Measurements from ENCODE around the gene PLGRKT.
"Not testable (repeated sequence)": the region's sequence is repeated elsewhere in the genome, so short reads cannot be mapped to it uniquely, and the experiment has no call there.

The PLGRKT gene

GRCh38 chr9:5375091-5375490 is 62.6 kb downstream of the PLGRKT start:
- no peak for DNase-seq

- no peak for DNase-seq
Measured at GRCh38 chr9:5364294-5365024, 73.3 kb downstream of the PLGRKT start.

DNA sequence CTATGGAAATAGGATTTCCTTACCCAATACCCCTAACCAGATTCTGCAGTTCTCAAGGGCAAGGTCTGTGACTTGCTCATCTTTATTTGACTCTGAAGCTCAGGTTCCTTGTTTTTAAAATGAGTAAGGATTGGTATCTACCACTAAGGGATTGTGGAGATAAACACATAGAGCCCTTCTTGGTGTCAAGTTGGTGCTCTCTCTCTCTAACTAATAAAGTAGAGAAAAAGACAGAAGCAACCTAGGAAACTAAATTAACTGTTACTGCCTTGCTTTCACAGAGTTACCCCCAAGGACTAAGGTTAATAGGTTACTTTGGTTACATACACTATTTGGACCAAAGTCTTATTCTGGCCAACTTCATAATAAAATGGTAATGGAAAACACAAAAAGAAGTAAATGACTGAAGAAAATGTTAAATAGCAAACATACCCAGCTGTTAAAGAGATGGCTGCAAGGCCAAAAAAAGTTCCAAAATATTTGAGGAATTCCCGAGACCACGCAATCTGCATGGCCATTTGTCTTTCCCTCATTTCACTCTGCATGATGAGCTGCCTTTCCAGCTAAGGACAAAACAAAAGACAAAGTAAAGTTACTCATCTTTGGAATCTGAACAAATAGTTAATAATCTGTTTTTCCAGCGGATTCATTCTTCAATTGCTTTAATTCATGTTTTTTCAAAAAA is 76.3 kb downstream of the PLGRKT start:
- DNase-seq, result no peak

- DNase-seq, result no peak
Measured at GRCh38 chr9:5360341-5360740, 77.4 kb downstream of the PLGRKT start.

GRCh38 chr9:5357431-5358105 is 80.2 kb downstream of the PLGRKT start:
- no peak for DNase-seq

- no peak for DNase-seq
Measured at GRCh38 chr9:5355817-5356216, 81.9 kb downstream of the PLGRKT start.

GRCh38 chr9:5355226-5355625 is 82.5 kb downstream of the PLGRKT start:
- no peak for DNase-seq

GRCh38 chr9:5354184-5354583 is 83.5 kb downstream of the PLGRKT start:
- DNase-seq, result no peak

DNA sequence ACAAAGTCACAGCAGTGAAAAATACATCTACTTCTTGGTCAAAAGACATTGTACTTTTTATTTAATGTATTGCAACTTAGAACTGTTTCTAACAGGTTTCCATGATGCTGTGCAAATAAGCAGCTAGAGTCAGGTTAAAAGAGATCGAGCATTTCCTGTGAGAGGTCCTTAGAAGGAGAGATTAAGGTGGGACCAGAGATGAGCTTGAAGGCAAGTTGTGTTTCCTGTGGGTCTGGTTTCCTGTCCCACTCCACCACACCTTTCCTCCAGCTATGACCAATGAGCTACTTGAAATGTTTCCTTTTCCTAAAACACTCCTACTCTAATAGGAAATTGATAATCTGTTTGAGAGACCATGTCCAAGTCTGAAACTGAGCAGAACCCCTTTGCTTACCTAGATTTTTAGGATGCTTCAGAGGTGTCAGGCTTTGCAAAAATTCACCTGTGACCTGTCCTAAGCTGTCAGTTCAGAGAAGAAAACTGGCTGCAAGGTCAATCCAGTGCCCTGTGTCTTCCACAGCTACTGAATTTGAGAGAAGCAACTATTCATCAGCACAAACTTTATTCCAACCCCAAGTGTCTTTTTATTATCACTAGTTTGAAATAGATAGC is 85.0 kb downstream of the PLGRKT start:
- no peak for DNase-seq

DNA sequence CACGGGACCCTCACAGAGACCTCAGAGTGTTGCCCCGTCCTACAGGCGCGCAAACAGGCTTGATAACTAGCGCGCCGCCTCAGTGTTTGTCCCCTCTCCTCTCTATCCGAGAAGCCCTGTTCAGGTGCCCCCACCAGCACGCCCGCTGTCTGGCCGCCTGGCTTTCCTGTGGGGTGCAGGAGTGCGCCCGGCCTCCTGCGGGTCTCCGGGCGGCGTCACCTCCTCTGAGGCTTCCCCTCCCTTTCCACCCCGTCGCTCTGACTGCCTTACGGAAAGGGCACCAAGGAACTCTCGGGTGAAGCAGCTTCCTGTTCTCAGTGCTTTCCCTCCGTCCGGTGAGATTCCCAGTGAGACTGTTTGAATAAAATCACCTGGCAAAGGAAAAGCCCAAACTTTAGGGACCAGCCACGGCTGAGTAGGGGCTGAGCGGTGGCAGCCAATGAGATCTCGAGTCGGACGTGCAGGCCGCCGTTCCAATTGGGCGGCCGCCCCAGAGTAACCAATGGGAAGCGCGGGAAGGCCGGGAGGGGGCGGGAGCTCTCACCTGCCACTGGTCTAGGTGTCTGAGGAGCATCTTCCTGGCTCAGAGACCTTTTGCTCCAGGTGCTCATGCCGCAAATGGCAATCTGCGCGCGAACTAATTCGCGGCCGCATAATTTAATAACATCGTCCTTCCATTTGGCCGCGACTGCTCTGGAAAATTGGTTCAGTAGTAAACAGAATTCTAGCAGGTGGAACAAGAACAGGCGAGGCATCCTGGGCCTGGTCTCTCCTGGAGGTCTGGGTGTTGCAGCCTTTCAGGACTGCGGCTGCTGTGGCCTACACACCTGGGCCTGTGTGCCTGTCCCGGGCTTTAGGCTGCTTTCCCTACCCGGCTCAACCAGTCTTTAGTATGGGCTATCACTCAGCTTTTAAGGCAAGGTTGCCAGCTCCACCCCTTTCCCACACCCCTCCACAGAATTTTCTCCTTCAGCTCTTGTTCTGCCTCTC is 98.4 kb downstream of the PLGRKT start, which contains the start of gene RLN1:
TSS of gene RLN1 (minus strand) at position 885 of the 990 bp plus-strand sequence. CDS start at position 755, 130 bp downstream.
- peak; percentile 64 for DNase-seq

- no peak for DNase-seq
Measured at GRCh38 chr9:5336688-5337087, 101.0 kb downstream of the PLGRKT start.

DNA sequence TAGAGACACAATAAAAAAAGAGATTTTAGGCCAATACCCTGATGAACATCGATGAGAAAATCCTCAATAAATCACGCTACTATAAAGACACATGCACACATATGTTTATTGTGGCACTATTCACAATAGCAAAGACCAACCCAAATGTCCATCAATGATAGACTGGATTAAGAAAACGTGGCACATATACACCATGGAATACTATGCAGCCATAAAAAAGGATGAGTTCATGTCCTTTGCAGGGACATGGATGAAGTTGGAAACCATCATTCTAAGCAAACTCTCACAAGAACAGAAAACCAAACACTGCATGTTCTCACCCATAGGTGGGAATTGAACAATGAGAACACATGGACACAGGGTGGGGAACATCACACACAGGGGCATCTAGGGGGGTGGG is 106.4 kb downstream of the PLGRKT start:
- not testable (repeated sequence) for DNase-seq

GRCh38 chr9:5326893-5327548 is 110.7 kb downstream of the PLGRKT start:
- DNase-seq, result peak; percentile 91

DNA sequence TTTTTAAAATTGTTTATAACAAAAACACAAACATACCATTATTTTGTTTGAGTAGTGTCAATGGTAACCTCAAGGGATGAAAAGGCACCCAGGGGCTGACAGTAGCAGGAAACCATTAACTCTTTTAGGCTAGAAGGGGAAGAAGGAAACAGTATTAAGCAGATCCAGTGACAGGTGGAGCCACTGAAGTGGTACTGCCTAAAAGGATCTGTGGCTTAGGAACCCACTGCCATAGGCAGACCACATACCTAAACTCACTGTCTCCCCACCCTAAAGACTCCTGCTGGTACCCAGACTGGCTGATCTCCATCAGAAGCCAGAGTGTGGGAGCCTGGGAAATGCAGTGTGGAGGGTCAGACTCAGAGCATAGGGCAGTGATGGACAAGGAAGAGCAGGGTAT is 111.5 kb downstream of the PLGRKT start:
- no peak for DNase-seq

DNA sequence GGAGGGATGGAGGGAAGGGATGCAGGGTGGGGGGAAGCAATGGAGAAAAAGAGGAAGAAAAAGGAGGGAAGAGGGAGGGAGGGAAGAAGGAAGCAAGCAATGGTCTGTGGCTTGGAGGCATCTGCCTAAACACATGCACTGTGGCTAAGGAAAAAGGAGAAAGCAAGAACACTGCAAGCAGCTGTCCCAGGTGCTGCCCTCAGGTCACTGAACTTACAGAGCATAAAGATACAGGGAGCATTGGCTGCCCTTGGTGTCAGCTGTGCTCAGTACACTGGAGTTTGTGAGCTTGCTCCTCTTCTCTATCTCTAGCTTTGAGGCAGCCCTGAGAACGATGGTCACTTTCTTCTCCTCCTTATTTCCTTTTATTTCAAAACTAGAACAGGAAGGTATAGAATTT is 116.1 kb downstream of the PLGRKT start:
- not testable (repeated sequence) for DNase-seq

DNA sequence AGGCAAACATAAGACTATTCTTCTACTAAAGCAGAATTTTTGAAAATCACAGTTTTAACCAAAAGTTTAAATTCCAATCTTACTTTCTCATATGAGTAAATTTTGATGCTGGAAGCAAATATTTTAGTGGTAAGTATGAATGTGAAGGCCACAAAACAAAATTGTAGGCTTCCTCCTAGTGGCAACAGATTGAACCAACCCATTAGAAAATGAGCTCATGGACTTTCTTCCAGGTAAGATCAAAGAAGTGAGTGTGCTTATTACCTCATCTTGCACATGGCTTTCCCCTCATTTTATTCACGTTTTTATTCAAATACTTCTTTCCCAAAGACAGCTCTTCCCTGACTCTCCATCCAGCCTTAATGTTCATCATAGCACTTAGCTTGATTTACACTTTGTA is 116.7 kb downstream of the PLGRKT start:
- no peak for DNase-seq

GRCh38 chr9:5316406-5316805 is 121.3 kb downstream of the PLGRKT start:
- DNase-seq, result not testable (repeated sequence)

DNA sequence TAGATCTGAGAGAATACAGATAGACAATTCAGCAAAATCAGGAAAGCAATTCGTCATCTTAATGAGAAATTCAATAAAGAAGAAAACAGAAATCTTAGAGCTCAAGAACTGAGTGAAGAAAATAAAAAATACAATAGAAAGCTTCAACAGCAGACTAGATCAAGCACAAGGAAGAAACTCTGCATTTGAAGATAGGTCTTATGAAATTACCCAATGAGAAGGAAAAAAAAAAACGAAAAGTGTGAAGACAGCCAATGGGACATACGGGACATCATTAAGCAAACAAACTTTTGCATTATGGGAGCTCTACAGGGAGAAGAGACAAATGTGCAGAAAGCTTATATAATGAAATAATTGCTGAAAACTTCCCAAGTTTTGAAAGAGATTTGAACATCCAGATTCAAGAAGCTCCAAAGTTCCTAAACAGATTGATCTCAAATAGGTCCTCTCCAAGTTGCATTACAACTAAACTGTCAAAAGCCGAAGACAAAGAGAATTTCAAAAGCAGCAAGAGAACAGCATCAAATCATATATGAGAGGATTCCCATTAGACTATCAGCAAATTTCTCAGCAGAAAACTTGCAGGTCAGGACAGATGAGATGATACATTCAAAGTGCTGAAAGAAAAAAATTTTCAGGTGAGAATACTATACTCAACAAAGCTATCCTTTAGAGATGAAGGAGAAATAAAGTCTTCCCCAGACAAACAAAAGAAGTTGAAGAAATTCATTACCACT is 122.4 kb downstream of the PLGRKT start:
- DNase-seq, result no peak

DNA sequence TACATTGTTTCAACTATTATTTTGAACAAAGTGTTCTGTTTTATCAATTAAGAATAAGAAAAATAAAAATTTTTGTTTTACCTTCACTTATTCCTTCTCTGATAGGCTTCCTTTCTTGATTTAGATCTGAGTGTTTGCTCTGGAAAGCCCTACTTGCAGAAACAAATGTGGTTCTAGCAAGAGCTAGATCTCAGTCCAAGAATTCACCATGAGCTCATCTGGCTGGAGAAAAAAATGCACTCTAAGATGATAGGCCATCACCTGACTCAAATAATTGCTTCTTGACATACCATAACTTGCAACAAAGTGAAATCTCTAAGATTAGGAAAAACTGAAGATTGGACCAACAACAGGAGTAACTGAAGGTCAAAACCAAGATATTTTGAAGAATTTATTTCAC is 126.9 kb downstream of the PLGRKT start:
- no peak for DNase-seq

Measured in islet precursor cell (in vitro differentiated cells).